Adipocyte (in vitro differentiated cells): Measurements from ENCODE around the gene FPGS.
"Not testable (repeated sequence)": the region's sequence is repeated elsewhere in the genome, so short reads cannot be mapped to it uniquely, and the experiment has no call there.

Source experiments
- DNase-seq: peaks from one replicate; pipeline ENCODE4 v3.0.0-alpha.2; 2015; ENCODE audit warnings: low read depth
- H3K27me3 ChIP-seq: replicated peaks from 2 replicates; pipeline ENCODE4 v1.7.0; 2013; ENCODE audit warnings: mild to moderate bottlenecking, low read length, moderate library complexity; ENCODE audit not compliant: control insufficient read depth, insufficient read depth
- H3K36me3 ChIP-seq: 2 replicates; pipeline ENCODE4 v1.7.0; 2013; ENCODE audit warnings: low read length, mild to moderate bottlenecking, moderate library complexity; ENCODE audit not compliant: control insufficient read depth, insufficient read depth, severe bottlenecking
- H3K4me1 ChIP-seq: 2 replicates; pipeline ENCODE4 v1.7.0; 2013; ENCODE audit warnings: mild to moderate bottlenecking, low read length, moderate library complexity; ENCODE audit not compliant: control insufficient read depth, insufficient read depth
- H3K4me3 ChIP-seq: 2 replicates; pipeline ENCODE4 v1.7.0; 2013; ENCODE audit warnings: mild to moderate bottlenecking, low read length, moderate library complexity
- H3K9ac ChIP-seq: 2 replicates; pipeline ENCODE4 v1.7.0; 2013; ENCODE audit warnings: mild to moderate bottlenecking, low read length, moderate library complexity
- H3K9me3 ChIP-seq: 2 replicates; pipeline ENCODE4 v1.7.0; 2013; ENCODE audit warnings: mild to moderate bottlenecking, low read length, moderate library complexity; ENCODE audit not compliant: control insufficient read depth

The FPGS gene

DNA sequence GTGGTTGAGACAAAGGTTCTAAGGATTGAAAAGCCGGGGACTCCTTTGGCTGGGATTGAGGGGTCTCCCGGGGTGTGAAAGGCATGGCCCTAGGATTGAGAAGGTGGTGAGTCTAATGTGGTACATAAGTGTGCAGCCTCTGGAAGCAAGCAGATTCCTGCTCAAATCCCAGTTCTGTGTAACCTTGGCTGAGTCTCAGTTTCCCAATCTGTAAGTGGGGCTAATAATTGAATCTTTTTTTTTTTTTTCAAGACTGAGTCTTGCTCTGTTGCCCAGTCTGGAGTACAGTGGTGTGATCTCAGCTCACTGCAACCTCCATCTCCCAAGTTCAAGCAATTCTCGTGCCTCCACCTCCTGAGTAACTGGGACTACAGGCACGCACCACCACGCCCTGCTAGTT lies 30.1 kb upstream of the FPGS start:
- Histone ChIP-seq H3K27me3 (peaks cover 13% of the 10 kb centered on the region), H3K4me3 (no peak overlapping the region), H3K9ac (no peak overlapping the region), H3K36me3 (no peaks in the 10 kb centered on the region), H3K9me3 (no peaks in the 10 kb centered on the region), H3K4me1 (peaks cover 6% of the 10 kb centered on the region)
- no peak for DNase-seq

DNA sequence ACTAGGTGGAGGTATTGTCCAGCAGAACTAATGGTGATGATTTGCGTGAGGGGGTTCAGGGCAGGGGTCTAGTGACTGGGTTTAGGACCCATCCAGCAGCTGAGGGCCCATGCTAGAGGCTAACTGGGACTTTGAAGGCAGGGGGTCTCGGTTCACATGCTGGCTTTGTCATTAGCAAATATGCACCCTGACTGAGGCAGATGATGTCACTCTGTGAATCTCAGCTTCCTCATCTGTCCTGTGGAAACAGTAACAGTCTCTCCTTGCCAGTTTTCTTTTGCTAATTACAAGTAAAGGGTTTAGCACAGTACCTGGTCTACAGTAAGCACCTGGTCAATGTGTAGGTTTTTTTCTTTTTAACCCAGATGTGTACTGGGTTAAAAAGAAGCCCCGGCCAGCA lies 29.4 kb upstream of the FPGS start:
- H3K36me3 ChIP-seq: no peaks in the 10 kb centered on the region
- H3K27me3 ChIP-seq: peaks cover 9% of the 10 kb centered on the region
- peaks cover 7% of the 10 kb centered on the region for H3K4me1 ChIP-seq
- no peak overlapping the region for H3K9ac ChIP-seq
- no peaks in the 10 kb centered on the region for H3K9me3 ChIP-seq
- no peak overlapping the region for H3K4me3 ChIP-seq
- DNase-seq: no peak

DNA sequence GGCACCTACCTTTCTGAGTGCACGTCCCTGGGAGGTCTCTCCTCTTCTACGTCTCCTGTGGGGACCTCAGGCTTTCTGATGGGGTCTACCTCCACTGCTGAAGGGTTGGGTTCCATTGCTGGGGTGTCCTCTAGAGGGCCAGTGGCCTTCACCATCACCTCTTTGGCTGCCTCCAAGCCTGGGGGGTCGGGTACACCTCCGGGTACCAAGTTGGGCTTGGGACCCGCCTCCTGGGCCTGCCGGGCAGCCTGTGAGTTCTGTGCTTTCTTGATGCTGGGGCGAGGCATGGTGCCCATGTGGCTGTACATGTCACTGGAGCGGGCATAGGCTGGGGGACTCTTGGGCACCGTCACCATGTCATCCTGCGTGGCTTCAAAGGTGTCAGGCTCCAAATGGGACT lies 28.7 kb upstream of the FPGS start:
- H3K36me3 ChIP-seq: no peaks in the 10 kb centered on the region
- H3K9me3 ChIP-seq: no peaks in the 10 kb centered on the region
- H3K27me3 ChIP-seq: peaks cover 9% of the 10 kb centered on the region
- no peak overlapping the region for H3K4me3 ChIP-seq
- no peak for DNase-seq
- peaks cover 14% of the 10 kb centered on the region for H3K4me1 ChIP-seq
- no peak overlapping the region for H3K9ac ChIP-seq

DNA sequence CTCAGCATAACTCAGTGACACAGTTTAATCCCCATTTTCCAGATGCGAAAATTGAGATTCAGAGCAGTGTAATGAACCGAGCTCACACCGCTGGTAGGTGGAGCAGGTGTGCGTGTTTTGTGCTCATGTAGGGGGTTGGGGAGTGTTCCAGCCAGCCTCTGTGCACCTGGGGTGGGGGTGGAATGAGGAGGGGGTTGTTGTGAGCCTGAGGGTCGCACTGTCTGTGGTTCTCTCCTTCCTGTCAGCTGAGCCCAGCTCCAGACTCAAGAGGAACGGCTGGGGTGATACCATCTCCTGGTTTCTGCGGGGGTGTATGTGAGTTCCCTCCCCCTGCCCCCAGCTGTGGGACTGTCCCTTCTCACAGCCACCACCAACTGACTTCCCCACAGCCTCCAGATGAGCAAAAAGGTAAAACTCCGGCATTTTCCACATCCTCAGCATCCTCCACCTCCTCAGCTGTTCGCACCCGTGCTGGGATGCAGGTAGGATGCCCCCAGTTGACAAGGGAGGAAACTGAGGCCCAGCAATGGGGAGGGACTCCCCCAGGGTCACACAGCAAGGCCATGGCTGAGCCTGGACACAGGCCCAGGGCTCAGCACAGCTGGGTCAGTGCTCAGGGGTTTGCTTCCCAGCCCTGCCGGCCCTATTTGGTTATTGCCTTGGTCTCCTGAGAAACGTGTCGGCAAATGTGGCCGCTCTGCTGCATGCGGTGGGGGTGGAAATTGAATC lies 26.3 kb upstream of the FPGS start:
- Histone ChIP-seq H3K9me3 (no peaks in the 10 kb centered on the region), H3K36me3 (no peaks in the 10 kb centered on the region), H3K4me3 (no peak overlapping the region), H3K27me3 (peaks cover 9% of the 10 kb centered on the region), H3K9ac (no peak overlapping the region), H3K4me1 (peaks cover 24% of the 10 kb centered on the region)
- DNase-seq: no peak

DNA sequence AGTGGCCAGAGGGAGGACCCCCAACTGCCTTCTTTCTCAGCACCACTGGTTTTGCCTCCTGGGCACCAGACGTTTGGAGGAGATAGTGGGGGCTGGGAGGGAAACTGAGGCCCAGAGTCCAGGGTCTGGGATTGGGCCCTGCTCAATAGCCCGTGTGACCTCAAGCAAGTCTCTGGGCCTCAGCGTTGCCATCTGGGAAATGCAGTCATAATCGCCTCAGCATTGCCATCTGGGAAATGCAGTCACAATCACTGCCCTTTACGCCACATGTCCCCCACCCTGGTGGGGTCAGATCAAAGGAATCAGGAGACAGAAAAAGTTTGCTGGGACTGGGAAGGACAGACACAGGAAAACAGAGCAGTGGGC lies 25.8 kb upstream of the FPGS start:
- Histone ChIP-seq H3K4me1 (peaks cover 24% of the 10 kb centered on the region), H3K4me3 (no peak overlapping the region), H3K27me3 (peaks cover 9% of the 10 kb centered on the region), H3K9ac (no peak overlapping the region), H3K9me3 (no peaks in the 10 kb centered on the region), H3K36me3 (no peaks in the 10 kb centered on the region)
- no peak for DNase-seq

DNA sequence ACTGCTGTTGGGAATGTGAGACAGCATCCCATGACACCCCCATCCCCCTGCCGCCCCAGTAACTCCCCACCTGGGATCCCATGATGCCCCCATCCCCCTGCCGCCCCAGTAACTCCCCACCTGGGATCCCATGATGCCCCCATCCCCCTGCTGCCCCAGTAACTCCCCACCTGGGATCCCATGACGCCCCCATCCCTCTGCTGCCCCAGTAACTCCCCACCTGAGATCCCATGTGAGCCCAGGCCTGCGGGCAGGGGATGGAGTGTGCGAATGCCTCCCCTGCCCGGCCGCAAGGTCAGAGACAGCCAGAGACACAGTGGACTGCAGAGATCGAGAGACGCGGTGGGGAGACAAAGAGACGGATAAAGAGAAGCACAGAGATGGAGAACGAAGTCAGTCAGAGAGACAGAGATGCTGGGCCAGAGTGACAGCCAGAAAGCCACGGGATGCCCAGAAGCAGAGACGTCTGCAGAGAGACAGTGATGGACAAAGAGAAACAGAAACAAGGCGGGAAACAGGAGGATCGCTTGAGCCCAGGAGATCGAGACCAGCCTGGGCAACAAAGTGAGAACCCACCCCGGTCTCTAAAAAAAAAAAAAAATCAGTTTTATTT lies 25.2 kb upstream of the FPGS start:
- Histone ChIP-seq H3K9me3 (no peaks in the 10 kb centered on the region), H3K36me3 (no peaks in the 10 kb centered on the region), H3K9ac (no peak overlapping the region), H3K27me3 (peaks cover 9% of the 10 kb centered on the region), H3K4me1 (peaks cover 24% of the 10 kb centered on the region), H3K4me3 (no peak overlapping the region)
- no peak for DNase-seq

DNA sequence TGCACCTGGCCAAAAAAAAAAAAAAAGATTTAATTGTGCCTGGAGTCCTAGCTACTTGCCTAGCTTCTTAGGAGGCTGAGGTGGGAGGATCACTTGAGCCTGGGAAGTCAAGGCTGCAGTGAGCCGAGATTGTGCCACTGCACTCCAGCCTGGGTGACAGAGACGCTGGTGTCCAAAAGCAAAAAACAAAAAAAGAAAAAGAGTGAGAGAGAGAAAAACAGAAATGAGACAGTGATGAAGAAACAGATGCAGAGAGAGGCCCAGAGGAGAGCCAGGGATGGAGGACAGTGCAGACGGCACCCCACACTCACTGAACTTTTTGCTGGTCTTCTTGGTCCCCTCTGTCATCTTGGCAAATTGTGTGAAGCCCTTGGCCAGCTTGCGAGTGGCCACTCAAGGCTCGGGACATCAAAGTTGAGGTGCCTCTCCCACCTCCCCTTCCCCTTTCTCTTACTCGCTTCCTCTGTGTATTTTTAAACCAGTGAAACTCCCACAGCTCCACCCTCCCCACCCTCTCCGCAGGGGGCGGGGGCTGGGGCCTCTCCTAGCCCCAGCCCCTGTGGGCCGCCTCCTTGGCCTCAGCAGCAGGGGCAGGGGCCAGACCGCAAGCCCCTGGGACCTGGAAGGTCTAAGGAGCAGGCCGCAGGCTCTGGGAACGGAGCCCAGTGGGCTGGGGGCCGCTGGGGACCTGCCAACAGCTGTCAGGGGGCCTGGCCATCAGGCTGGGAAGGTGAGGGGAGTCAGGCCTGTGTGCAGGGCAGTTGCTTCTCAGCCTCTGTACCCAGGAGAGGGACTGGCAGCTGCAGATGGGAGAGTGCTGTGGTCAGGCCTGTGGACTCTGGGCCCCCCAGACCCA lies 24.2 kb upstream of the FPGS start, which contains the start of gene SH2D3C:
Gene SH2D3C (minus strand): TSS at position 387 of the 856 bp plus-strand sequence. CDS start 39 bp downstream, at position 348.
- no peaks in the 10 kb centered on the region for H3K36me3 ChIP-seq
- H3K9ac ChIP-seq: peak within 1 kb of the TSS; percentile 54
- H3K9me3 ChIP-seq: no peaks in the 10 kb centered on the region
- H3K4me3 ChIP-seq: no peak within 1 kb of the TSS
- no peak for DNase-seq
- H3K27me3 ChIP-seq: peaks cover 7% of the 10 kb centered on the region
- peaks cover 24% of the 10 kb centered on the region for H3K4me1 ChIP-seq

DNA sequence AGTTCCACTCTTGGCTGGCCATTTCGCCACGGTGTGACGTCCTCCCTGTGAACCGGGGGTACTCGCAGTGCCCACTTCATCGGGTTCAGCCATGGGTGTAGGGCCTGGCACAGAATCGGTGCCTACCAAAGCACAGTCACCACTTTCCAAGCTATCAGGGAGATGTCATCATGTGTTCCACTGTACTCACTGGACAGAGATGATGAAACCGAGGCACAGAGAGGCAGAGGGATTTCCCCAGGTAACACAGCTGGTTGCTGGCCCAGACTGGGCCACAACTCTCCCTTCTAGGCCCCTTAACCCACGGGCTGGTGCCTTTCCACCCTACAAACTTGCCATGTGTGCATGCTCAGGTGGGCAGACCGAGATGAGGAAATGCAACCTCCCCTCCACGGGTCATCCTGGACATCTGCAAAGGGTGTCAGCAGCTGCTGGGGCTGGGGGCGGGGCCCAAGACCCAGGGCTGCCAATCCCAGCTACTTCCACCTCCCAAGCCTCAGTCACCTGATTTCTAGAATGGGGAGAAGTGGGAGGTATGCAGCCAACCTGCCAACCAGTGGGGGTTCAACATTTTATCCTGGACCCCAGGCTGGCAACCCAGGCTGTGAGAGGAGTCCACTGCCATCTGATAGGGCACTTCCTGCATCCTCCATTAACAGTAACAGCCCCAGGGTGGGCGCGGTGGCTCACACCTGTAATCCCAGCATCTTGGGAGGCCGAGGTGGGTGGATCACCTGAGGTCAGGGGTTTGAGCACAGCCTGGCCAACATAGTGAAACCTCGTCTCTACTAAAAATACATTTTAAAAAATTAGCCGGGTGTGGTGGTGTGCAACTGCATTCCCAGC lies 23.3 kb upstream of the FPGS start:
- no peaks in the 10 kb centered on the region for H3K9me3 ChIP-seq
- H3K4me3 ChIP-seq: no peak overlapping the region
- DNase-seq: no peak
- H3K4me1 ChIP-seq: peaks cover 24% of the 10 kb centered on the region
- H3K9ac ChIP-seq: peak overlapping the region; percentile 54
- H3K27me3 ChIP-seq: peaks cover under 1% of the 10 kb centered on the region
- H3K36me3 ChIP-seq: no peaks in the 10 kb centered on the region

DNA sequence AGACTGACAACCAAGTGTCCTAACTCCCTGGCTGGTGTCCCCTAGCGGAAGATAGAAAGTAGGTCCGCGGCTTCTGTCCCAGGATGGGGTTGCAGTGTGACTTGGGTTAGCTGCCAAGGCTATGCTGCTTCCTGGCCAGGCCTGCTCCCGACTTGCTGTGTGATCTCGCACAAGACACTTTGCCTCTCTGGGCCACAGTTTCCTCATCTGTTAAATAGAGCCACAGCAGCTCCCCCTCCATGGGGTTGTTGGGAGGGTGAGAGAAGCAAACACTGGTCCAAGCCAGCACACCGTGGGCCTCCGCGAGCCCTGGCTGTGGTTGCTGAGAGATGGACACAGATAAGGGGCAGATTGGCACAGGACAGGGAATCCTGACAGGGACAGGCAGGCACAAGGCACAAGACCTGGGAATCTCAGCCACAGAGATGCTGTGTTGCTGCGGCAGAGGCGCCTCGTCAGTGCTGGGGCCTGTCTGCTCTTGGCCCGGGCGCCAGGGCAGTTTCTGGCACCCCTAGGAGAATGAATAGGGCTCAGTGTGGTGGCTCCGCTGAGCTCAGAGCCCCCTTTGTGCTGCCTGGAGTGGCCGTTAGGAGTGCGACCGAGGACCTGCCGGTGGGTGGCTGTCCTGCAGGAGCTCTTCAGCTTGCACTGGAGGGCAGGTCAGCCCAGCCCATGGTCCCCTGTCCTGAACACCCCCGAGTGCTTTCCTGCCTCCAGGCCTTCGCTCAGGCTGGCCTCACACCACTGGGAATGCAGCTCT lies 22.4 kb upstream of the FPGS start:
- peak overlapping the region; percentile 53 for H3K9ac ChIP-seq
- no peak overlapping the region for H3K4me3 ChIP-seq
- H3K36me3 ChIP-seq: no peaks in the 10 kb centered on the region
- no peaks in the 10 kb centered on the region for H3K27me3 ChIP-seq
- H3K9me3 ChIP-seq: no peaks in the 10 kb centered on the region
- DNase-seq: no peak
- H3K4me1 ChIP-seq: peaks cover 24% of the 10 kb centered on the region

DNA sequence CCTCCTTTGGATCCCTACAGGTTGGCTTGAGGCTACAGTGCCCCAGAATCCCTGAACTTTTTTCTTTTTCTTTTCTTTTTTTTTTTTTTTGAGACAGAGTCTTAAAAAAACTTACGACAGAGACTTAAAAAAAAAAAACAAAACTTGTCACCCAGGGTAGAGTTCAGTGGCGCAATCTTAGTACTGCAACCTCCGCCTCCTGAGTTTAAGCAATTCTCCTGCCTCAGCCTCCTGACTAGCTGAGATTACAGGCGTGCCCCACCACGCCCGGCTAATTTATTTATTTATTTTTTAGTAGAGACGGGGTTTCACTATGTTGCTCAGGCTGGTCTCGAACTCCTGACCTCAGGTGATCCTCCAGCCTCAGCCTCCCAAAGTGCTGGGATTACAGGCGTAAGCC lies 21.8 kb upstream of the FPGS start:
- Histone ChIP-seq H3K4me1 (peaks cover 24% of the 10 kb centered on the region), H3K9ac (peak overlapping the region; percentile 53)
- not testable (repeated sequence) for H3K36me3 ChIP-seq, H3K27me3 ChIP-seq, H3K9me3 ChIP-seq, DNase-seq, H3K4me3 ChIP-seq
